SIG-M5 treated with dmso at 0.1 percent for 504 hours (cell line): Measurements from ENCODE around the gene PPFIA4.
"Not testable (repeated sequence)": the region's sequence is repeated elsewhere in the genome, so short reads cannot be mapped to it uniquely, and the experiment has no call there.

Experiments
- DNase-seq: peaks from one replicate; lab custom pipeline; 2025; ENCODE audit not compliant: unreplicated experiment; lab: John Stamatoyannopoulos, UW

The PPFIA4 gene

DNA sequence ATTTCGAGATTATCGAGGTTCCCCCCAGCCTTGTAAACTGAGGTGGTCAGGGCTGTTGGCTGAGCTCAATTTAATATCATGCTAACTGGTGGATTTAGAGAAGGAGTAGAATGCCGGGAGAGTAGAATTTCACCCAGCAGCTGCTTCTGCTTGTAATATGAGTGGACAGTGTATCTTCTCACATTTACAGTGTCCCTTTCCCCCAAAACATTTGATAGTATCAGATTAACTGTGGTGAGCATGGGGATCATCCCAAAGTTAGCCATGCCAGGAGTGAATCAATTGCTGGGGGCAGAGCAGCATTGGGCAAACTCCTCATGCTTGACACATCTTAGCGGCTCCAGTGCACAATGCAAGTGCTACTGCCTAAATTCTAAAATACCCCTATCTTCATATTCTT is 9.2 kb upstream of the PPFIA4 start:
- DNase-seq: no peak

DNA sequence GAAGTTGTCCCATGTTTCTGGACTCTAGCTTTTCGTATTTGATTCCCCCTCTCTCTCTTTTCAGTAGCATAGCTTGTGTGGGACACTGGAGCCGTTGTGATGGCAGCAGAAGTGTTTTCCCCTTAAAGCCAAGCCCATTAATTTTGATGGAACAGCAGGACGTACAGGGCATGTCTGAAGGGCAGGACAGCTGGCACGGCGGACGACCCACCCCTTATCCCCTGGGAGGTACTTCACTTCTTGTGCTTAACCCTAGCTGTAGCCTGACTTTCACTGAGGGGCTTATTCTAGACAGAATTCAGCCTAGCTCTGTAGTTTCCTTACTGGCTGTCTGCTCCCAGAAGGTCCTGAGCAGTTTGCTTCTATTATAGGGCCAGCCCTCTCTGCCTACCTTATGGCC is 8.6 kb upstream of the PPFIA4 start:
- no peak for DNase-seq

DNA sequence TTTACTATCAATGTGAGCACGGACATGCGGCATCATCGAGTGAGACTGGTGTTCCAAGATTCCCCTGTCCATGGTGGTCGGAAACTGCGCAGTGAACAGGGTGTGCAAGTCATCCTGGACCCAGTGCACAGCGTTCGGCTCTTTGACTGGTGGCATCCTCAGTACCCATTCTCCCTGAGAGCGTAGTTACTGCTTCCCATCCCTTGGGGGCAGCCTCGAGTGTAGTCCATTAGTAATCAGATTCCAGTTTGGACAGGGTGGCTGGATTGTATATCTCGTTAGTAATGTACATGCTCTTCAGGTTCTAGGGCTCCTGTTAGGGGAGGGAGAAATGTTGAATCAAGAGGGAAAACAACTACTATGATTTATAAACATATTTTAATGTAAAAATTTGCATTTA is 3.4 kb upstream of the PPFIA4 start:
- not testable (repeated sequence) for DNase-seq

DNA sequence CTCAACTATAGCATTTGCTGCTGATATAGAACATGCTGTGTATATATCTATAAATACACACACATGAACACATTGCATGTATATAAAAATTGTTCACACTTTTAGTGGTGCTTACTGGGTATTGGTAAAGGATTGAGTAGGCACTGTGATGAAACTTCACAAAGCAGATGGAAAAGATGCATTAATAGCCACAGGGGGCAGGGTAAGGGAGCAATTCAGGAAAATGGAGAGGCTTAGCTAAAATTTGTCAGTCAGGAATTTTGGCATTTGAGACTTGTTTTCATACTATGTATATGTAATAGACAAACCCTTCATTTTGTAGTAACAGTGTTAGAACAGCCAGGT is 633 bp upstream of the PPFIA4 start:
- DNase-seq: no peak

DNA sequence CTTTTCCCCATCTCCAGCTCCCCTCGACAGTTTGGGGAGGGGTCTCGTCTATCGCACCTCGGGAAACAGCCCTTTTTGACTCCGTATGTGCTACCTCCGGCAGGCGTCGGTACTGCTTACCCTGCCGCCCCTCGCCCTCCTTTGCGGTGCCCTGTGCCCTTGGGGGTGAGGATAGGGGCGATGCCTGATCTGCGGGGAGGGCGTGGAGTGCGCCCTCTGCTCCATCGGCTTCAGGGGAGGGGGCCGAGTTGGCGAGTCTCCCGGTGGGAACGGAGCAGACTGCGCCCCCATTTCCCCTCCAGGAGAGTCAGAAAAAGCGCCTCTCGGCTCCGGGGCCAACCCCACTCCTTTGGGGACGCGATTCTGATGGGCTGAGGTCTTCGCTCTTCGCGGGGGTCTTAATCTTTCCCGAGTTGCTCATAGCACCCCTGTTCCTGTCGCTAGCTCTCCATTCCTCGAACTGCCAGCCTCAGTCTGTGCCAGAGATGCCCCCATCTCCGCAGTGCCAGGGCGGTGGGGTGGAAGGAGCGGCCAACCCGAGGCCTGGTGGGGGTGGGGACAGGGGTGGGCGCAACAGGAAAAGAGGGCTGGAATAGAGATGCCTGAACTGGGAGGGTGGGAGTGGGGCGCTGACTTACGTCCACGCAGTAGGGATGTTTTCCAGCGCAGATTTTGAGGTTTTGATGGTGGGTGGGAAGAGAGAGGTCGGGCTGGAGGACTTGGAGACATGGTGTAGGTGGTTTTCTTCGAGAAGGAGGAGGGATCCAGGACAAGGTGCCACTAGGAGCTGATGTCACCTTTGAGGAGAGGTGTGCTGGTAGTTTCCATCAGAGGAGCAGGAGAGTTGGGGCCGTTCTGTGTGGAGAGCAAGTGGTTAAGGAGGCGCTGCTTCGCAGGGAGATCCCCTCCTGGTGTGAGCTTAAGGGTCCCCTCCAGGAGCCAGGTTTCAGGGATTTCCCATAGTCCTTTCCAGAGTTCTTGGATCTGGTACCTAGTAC is 674 bp downstream of the PPFIA4 start:
- no peak for DNase-seq

DNA sequence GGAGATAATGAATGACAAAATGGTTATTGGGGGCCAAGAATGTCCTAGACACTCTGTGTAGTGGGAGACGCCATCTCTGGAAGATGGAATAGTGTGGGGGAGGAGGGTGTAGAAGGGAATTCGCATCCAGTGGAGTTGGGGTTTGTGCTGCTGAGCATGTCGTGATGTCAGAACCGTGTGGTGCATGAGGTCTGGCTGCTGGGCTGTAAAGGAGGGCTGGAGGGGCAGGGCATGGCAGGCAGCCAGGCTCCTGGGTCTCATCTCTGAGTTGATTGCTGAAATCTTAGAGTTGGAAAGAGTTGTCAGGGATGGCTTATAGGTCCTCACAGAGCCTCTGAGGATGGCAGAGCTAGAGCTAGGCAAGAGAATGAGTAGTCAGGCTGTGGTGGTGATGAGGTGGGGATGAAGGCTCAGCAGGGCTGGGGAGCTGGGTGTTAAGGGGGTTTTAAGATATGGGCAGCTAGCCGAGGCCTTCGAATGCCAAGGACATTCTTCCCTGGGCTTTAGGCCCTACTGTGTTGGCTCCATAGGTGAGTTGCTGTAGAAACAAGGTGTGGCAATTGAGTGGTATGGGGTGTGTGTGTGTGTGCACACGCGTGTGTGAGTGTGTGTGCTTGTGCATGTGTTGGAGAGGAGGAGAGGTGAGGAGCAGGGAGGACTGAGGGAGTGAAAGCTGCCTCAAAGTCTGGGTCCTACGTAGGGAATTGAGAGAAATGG is 1.9 kb downstream of the PPFIA4 start:
- no peak for DNase-seq

DNA sequence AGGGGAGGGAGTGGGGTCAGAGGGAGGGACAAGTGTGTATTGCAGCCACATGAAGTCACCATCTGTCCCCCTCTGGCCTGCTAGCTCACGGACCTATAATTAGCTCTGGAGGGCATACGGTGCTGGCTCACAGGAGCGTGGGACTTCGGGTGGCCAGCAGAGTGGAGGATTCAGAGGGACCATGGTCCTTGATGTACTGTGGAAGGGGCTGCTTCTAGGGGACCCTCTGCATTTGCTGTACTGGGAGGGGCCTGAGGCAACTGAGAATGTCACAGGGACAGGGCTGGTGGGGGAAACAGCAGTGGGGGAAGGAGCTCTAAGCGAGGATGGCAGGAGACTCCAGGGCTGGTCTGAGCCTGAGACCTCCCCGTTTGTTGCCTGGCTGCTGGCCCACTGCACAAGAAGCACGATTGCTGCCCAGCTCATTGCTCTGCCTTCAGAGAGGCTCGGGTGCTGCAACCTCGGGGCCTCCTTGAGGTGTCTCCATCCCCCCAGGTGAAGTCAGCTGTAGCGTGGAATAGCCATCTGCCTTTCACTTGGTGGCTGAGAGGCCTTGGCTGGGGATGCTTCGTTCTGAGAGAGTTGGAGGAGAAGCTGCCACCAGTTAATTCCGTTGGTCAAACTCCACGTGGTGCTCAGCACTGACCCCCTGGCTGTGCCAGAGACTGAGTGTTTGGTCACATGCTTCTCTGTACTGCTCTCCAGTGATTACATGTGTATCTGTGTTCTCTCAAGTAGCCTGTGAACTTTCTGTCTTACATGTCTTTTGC is 2.7 kb downstream of the PPFIA4 start:
- no peak for DNase-seq

DNA sequence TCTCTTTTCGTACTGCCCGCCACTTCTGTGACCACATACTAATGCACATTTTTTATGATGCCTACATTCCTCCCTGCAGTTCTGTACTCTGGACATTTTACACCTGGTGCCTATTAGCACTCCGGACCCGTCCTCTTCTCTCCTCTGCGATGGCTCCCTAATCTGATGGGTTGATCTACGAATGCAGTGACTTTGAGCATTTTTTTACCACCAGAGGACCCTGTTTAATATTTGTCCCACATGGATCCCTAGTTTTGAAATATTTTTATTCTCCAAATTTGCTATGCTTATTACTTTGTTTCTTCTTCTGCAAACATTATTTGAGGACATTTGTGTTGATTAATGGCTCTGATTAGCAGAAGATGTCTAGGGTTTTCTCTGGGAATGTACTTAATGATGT is 5.2 kb downstream of the PPFIA4 start:
- DNase-seq: no peak

DNA sequence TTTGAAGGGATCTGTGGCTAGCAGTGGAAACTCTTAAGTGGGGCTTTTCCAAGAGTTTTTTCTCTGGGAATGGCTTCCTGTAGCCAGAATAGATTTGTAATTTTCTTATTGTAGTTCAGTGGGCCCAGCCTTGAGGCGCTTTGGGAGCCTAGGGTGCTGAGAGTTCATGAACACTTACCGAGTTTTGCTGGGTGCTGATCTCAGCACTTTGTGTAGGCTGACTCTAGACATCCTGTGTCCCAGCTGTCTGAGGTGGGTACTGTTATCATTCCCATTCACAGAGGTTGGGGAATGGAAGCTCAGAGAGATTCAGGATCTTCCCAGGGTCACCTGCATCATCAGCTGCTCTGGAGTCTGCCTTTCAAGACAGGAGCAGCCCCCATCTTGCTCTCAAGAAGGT is 7.0 kb downstream of the PPFIA4 start:
- DNase-seq: no peak

DNA sequence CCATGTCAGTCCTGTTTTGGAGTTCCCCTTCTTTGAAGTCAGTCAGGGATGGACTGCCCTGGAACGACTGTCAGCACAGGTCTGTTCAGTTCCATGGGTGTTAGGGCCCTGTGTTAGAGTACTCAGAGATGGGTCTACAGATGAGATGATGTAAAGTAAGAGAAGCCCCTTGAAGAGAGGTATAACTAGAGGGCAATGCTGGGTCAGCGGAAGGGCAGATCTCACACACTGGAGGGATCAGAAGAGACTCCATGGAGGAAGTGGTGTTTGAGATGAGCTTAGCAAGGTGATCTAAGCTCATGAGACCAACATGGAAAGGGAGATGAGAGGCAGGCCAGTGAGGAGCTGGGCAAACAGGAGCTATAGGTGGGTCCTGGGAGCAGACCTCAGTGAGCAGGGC is 7.6 kb downstream of the PPFIA4 start:
- no peak for DNase-seq

DNA sequence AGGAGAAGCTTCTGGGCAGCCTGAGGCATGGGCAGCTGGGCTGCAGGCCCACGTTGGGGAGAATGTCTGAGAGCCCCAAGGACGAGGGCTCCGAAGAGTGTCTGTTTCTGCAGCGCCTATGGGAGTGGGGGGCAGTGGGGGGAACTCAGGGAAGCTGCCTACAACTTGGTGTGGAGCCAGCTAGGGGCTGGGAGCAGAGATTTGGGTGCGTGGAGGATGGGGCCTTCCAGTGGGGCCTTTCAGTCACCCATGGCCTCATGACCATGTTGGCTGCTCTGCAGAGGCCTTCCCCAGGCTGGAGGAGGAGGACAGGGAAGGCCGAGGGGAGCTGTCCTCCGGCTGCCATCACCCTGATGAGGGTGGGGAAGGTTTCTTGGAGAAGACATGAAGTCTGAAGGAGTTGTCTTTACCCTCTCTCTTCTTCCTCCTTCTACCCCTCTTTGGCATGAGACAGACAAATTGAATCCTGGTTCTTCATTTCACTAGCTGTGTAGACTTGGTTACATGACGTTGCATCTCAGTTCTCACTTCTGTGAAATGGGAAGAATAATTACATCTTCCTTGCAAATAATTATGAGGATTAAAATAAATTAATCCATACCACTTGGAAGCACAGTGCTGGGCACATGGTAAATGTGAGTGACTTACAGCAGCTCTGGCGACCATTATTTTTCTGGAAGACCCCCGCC is 8.3 kb downstream of the PPFIA4 start:
- no peak for DNase-seq

DNA sequence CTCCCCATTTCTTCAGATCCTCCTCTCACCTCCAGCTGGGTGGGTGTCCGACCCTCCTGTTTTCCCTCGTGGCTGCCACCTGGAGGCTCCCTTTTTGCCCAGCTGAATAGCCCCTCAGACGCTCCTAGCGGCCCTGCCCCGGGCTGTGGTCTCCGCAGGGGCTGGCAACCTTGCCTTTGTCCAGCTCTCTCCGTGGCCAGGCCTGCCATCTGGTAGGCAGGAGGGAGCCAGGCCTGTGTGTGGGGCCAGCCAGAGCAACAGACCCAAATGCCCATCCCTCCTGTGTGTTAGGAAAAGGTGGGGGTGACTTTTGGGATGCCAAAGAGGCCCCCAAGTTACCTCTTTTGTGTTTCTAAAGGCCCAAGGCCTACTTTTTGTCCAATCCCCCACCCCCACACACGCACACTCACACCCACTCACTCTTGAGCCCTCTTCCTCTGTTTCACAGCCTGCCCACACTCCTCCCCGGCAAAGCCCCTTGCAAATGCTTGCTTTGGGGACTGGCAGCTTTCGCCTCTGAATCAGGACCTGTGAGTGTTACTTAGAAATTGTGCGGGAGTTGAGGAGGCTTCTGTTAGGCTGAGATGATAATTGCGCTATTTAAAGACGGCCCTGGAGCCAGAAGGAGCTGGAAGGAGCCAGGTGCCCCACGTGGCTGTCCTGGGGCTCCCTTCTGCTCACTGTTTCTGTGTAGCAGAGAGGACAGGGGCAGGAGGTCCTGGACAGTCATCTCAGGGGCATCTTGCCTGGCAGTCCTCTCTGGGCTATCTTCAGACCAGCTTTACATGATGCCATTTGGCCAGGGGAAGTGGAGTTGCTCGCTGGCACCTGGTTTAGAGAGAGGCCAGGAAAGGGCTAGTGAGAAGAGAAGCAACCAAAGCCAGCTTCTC is 9.1 kb downstream of the PPFIA4 start:
- no peak for DNase-seq

DNA sequence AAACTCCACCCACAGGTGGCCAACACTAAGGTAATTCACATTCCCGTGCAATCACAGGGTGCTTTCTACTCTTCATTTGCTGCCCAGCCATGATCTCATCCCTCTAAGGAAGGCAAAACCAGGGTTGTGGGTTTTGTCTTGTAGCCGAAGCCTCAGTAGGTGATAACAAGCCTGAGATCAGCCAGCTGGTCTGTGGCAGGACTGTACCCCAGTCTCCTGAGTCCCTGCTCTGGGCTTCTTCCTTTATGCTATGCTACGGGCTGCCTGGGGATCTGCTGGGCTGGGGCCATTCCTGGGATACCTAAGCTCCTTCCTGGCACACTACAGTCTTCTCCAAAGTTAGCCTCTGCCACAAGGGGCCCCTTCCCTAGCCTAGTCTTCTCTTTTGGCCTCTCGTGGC is 9.8 kb downstream of the PPFIA4 start:
- no peak for DNase-seq

DNA sequence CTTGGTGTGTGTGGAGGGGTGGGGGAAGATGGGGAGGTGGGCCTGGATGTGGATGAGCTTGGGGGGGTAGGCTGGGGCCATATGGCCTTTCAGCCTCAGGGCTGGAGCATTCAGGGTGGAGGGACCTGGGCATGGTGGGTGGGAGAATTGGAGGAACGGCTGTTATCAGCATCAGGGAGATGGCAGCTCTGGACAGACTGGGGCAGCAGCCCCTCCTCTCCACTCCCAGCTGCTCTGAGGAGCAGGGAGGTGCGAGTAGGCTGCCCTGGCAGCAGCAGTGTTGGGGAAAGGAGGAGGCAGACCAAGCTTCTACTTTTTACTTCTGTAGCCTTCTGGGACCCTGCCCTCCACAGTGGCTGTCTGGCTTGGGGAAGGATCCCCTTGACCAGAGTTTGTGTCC is 10.2 kb downstream of the PPFIA4 start:
- no peak for DNase-seq

DNA sequence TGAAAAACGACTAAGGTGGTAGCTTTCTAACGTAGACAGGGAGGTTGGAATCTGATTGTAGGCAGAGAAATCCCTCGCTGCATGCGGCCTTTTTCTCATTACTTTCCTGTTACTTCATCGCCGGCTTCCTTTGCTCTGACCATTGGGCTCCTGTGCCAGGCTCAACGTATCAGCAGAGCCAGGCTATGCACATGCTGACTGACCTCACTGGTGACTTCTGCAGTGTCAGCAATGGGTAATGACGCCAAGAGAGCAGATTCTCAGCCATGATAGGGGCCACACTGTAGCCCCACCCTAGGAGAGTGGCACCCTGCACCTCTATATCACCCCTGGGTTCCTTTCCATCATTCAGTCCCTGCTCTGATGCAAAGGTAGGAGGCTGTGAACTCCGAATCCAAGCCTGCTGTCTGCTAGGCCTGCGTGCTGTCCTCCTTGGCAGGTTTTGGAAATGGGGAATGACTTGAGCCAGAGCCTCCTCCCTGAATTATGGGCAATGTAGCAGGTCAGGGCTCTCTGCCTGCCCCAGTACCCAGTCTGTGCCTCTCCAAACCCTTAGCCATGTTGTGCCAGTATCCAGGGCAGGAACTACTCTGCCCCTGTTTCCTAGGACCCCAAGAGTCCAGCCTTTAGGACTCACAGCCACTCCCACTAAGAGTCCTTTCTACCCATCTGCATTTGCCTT is 11.4 kb downstream of the PPFIA4 start:
- DNase-seq: no peak

DNA sequence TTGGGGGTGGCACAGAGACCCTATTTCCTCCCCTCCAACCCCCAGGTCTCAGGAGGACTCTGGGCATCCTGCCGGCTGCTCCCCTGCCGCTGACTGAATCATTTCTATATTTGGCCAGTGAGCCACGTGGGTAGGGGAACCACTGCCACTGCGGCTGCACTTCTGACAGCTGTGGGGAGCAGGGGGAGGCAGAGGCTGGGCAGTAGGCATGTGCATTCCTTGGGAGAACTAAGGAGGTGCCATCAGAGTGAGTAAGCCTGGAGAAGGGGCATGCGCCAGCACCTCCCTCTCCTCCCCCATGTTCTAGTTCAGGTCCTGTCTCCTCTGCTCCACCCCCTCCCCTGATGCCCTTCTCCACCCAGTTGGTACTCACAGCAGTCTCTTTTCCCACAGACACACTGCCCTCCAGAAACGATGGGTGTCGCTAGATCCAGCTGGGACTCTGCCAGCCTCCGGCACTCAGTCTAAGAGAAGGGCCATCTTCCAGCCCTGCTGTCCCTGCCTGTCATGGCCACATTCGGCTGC is 12.0 kb downstream of the PPFIA4 start:
- peak; percentile 35 for DNase-seq

DNA sequence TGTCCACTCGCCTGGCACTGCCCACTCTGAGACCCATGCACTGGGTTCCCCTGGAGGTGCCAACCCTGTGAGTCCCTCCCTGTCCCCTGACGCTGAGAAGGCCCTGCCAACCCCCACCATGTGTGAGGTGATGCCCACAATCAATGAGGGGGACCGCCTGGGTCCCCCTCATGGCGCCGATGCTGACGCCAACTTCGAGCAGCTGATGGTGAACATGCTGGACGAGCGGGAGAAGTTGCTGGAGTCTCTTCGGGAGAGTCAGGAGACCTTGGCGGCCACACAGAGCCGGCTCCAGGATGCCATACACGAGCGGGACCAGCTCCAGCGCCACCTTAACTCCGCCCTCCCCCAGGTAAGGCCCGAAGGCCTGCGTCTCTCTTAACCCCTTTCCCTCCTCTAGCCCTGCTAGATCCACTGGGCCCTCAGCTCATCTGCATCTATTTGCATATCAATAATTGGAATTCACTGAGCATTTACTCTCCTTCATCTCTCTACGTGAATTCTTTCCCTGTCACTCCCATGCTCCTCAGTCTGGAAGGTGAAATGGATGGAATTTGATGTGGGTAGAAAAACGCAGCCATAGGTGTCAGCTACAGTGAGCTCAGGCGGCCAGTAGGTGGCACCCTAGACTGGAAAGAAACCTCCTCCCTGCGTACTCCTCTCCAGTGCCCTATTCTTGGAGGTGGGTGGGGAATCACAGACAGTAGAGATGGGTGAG is 12.8 kb downstream of the PPFIA4 start:
- DNase-seq: peak; percentile 87
